Kidney tubule cell (primary cell): Measurements from ENCODE around the gene SPTBN5.

Source experiments
- DNase-seq: peaks from one replicate; pipeline ENCODE4 v3.0.0-alpha.2; 2018; ENCODE audit warnings: low spot score

SPTBN5 gene

GRCh38 chr15:41804916-41805666 lies 88.8 kb downstream of the SPTBN5 start:
- no peak for DNase-seq

GRCh38 chr15:41804361-41804760 lies 89.5 kb downstream of the SPTBN5 start:
- no peak for DNase-seq

GRCh38 chr15:41801850-41802455 lies 91.9 kb downstream of the SPTBN5 start:
- DNase-seq, result peak; percentile 63

- peak; percentile 62 for DNase-seq
Observed at GRCh38 chr15:41801185-41801584, 92.7 kb downstream of the SPTBN5 start.

GRCh38 chr15:41799488-41799805 lies 94.4 kb downstream of the SPTBN5 start:
- no peak for DNase-seq

- DNase-seq, result peak; percentile 76
Observed at GRCh38 chr15:41798607-41799487, 95.0 kb downstream of the SPTBN5 start.
